Left colon (tissue), 2 donors: Measurements from ENCODE around the gene ATF7IP2. TPM values are rescaled to one million over a fixed set of nuclear protein-coding genes. Genes with fewer than 3 reads are reported as not detected.

Experiments
- ATAC-seq: fragments of 200-7000 bp; cut with Tn5 transposase; one replicate; pipeline ENCODE4 v1.9.1; 2020; ENCODE audit warnings: mild to moderate bottlenecking, moderate library complexity
- DNase-seq, 2 donors: peaks; one replicate each; pipeline ENCODE4 v3.0.0-alpha.2; 2020
- intact Hi-C, 2 donors: fragments of 100-400 bp; cut with DNase I in 1 of 2; cut with micrococcal nuclease in 1 of 2; formaldehyde crosslinking; loops; one replicate each; pipeline versions ENCODE4 v1.11.2 to v1.14.0; 2022; cut with DNase I, micrococcal nuclease
- total RNA-seq, 2 donors: library from RNA; stranded (reverse); fragmentation: NEBNext Ultra II Directional; extraction: Animal tissue kit (Norgen Biotek cat#: 25700); gene quantifications; one replicate each; pipeline ENCODE4 v1.2.1, GENCODE V29; 2021
- donor health status: DM: no; HTN: no; CAD: no.
- donor health status: DM: yes; HTN: yes; CAD: no.

The ATF7IP2 gene
- total RNA-seq, 2 donors from 2014 or later: 8.2 to 8.6 TPM

GRCh38 chr16:10522966-10523365, 137.1 kb downstream of the ATF7IP2 start:
- ATAC-seq: no peak
- DNase-seq: no peak
- intact Hi-C loops: no loop called here

GRCh38 chr16:10525214-10525825, 139.5 kb downstream of the ATF7IP2 start:
- DNase-seq (no peak), ATAC-seq (no peak)
- intact Hi-C loops: no loop called here

GRCh38 chr16:10526962-10527361, 141.1 kb downstream of the ATF7IP2 start:
- no peak for DNase-seq
- intact Hi-C loops: no loop called here
- no peak for ATAC-seq

- DNase-seq: no peak
- intact Hi-C loops: no loop called here
- no peak for ATAC-seq
Observed at GRCh38 chr16:10528635-10529034, 142.8 kb downstream of the ATF7IP2 start.

GRCh38 chr16:10529895-10530669, 144.2 kb downstream of the ATF7IP2 start:
- intact Hi-C loops: no loop called here
- no peak for DNase-seq
- ATAC-seq: no peak

GRCh38 chr16:10530685-10531084, 144.8 kb downstream of the ATF7IP2 start:
- intact Hi-C loops: no loop called here
- ATAC-seq (no peak), DNase-seq (no peak)

- no peak for ATAC-seq
- intact Hi-C loops: no loop called here
Observed at GRCh38 chr16:10531582-10531981, 145.7 kb downstream of the ATF7IP2 start.

More at GRCh38 chr16:10531582-10531981, 145.7 kb downstream of the ATF7IP2 start:
- no peak for DNase-seq

Other genes with a start within 250 kb of the ATF7IP2 start
- gene GRIN2A, start 203.6 kb upstream of the ATF7IP2 start, total RNA-seq: under 1 TPM; 0.24 to 0.78 TPM
- gene EMP2, start 194.5 kb downstream of the ATF7IP2 start, total RNA-seq: 100 to 1,000 TPM; 107 to 111 TPM